ENCODE measurements around the gene SLC15A1.
"Not testable (repeated sequence)": the region's sequence is repeated elsewhere in the genome, so short reads cannot be mapped to it uniquely, and the experiment has no call there.

SLC15A1 gene

GRCh38 chr13:98643479-98643878, 109.0 kb downstream of the SLC15A1 start:
- no peak for DNase-seq
- in situ Hi-C loops (cut with MboI; ENCODE audit: low pct_unique_long_range_greater_than_20kb, low sequenced_read_pairs) = no loop called here

- in situ Hi-C loops (cut with MboI; ENCODE audit: low pct_unique_long_range_greater_than_20kb, low sequenced_read_pairs) = no loop called here
- DNase-seq = no peak
These were observed 111.4 kb downstream of the SLC15A1 start for GRCh38 chr13:98641075-98641474.

GRCh38 chr13:98639785-98640184, 112.7 kb downstream of the SLC15A1 start:
- DNase-seq; in situ Hi-C loops (cut with MboI; ENCODE audit: low pct_unique_long_range_greater_than_20kb, low sequenced_read_pairs): not testable (repeated sequence)

GRCh38 chr13:98638352-98638751, 114.1 kb downstream of the SLC15A1 start:
- in situ Hi-C loops (cut with MboI; ENCODE audit: low pct_unique_long_range_greater_than_20kb, low sequenced_read_pairs); DNase-seq: not testable (repeated sequence)

Measured in KBM-7 (cell line).